Pons (tissue), 1 donor: ENCODE data around the gene ATRIP.

Experiments used
- DNase-seq: peaks from one replicate; pipeline ENCODE4 v3.0.0-alpha.2; 2016; ENCODE audit warnings: low spot score

Gene ATRIP

GRCh38 chr3:48504051-48504946 is 57.8 kb downstream of the ATRIP start, which contains the start of gene SHISA5:
TSS of gene SHISA5 (minus strand) at chr3:48504174. CDS start at chr3:48504094, 80 bp downstream.
- DNase-seq, result peak; percentile 28

- DNase-seq, result no peak
These were observed 58.6 kb downstream of the ATRIP start for GRCh38 chr3:48505146-48505545.

GRCh38 chr3:48505968-48506504 is 59.5 kb downstream of the ATRIP start:
- DNase-seq, result no peak

- no peak for DNase-seq
These were observed 60.9 kb downstream of the ATRIP start for GRCh38 chr3:48507256-48508061.

GRCh38 chr3:48511551-48511950 is 65.0 kb downstream of the ATRIP start:
- no peak for DNase-seq

- no peak for DNase-seq
These were observed 68.1 kb downstream of the ATRIP start for GRCh38 chr3:48514431-48515227.
